Lower lobe of right lung (tissue), 2 donors: ENCODE measurements around the gene TMIE. TPM values are rescaled to one million over a fixed set of nuclear protein-coding genes. Genes with fewer than 3 reads are reported as not detected.
A peak's percentile ranks its signal among the peaks of the same experiment; 100 is the strongest.

ENCODE experiments used
- ATAC-seq, 2 donors: fragments of 200-7000 bp; cut with Tn5 transposase; one replicate each; pipeline ENCODE4 v1.9.1; 2020 to 2022; ENCODE audit warnings: mild to moderate bottlenecking in 2 of 2, moderate library complexity in 2 of 2
- DNase-seq: peaks from one replicate; pipeline ENCODE4 v3.0.0-alpha.2; 2020
- H3K27ac ChIP-seq: fragments of 200-600 bp; one replicate; pipeline ENCODE4 v1.8.0; 2022
- H3K27me3 ChIP-seq: fragments of 200-600 bp; one replicate; pipeline ENCODE4 v1.8.0; 2022; ENCODE audit warnings: low read depth
- H3K36me3 ChIP-seq: fragments of 200-600 bp; one replicate; pipeline ENCODE4 v1.8.0; 2022; ENCODE audit warnings: mild to moderate bottlenecking
- H3K4me1 ChIP-seq: fragments of 200-600 bp; one replicate; pipeline ENCODE4 v1.8.0; 2022
- H3K4me3 ChIP-seq: fragments of 200-600 bp; one replicate; pipeline ENCODE4 v1.8.0; 2022; ENCODE audit warnings: mild to moderate bottlenecking
- H3K9me3 ChIP-seq: fragments of 200-600 bp; one replicate; pipeline ENCODE4 v1.8.0; 2022
- intact Hi-C: fragments of 100-400 bp; cut with DNase I; formaldehyde crosslinking; loops from one replicate; pipeline ENCODE4 v1.11.0; 2022
- total RNA-seq: library from RNA; stranded (reverse); fragmentation: NEBNext Ultra II Directional; extraction: Animal tissue kit (Norgen Biotek cat#: 25700); gene quantifications from one replicate; pipeline ENCODE4 v1.2.1, GENCODE V29; 2021
- TF ChIP-seq, protein P1 (sequence below): fragments of 200-600 bp; IDR thresholded peaks from one replicate; pipeline ENCODE4 v1.8.0; 2022; ENCODE audit warnings: antibody characterized with exemption, mild to moderate bottlenecking
- donor health status: DM: no; HTN: yes; CAD: no; lungs with severe emphysema.

The TMIE gene
- total RNA-seq, 1 donor from 2014 or later, result 1.0 TPM

DNA sequence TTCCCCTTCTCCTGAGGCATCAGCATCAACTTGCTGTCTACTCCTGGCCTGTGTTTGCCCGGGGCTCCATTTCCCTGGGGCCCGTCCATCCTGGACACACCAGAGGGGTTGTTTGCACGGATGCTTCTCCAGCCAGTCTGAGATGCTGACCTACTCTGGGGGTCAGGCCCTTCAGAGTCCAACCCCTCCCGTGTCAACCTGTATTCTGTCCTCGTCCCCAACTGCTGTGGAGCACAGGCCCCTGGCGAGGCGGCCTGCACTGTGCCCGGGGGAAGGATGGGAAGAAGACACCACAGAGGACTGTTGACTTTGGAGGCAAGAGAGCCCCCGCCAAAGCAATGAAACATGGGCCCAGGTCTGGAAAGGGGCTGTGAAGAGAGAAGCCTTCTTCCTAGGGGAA is 33.5 kb upstream of the TMIE start:
- intact Hi-C loops, result no loop called here
- TF ChIP-seq, protein P1, sequence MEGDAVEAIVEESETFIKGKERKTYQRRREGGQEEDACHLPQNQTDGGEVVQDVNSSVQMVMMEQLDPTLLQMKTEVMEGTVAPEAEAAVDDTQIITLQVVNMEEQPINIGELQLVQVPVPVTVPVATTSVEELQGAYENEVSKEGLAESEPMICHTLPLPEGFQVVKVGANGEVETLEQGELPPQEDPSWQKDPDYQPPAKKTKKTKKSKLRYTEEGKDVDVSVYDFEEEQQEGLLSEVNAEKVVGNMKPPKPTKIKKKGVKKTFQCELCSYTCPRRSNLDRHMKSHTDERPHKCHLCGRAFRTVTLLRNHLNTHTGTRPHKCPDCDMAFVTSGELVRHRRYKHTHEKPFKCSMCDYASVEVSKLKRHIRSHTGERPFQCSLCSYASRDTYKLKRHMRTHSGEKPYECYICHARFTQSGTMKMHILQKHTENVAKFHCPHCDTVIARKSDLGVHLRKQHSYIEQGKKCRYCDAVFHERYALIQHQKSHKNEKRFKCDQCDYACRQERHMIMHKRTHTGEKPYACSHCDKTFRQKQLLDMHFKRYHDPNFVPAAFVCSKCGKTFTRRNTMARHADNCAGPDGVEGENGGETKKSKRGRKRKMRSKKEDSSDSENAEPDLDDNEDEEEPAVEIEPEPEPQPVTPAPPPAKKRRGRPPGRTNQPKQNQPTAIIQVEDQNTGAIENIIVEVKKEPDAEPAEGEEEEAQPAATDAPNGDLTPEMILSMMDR, result no peak
- Histone ChIP-seq H3K4me1 (peaks cover 8% of the 10 kb centered on the region), H3K27me3 (no peaks in the 10 kb centered on the region), H3K4me3 (no peak overlapping the region), H3K36me3 (peaks cover 13% of the 10 kb centered on the region), H3K27ac (no peak overlapping the region), H3K9me3 (no peaks in the 10 kb centered on the region)
- no peak for ATAC-seq
- peak; percentile 34 for DNase-seq

DNA sequence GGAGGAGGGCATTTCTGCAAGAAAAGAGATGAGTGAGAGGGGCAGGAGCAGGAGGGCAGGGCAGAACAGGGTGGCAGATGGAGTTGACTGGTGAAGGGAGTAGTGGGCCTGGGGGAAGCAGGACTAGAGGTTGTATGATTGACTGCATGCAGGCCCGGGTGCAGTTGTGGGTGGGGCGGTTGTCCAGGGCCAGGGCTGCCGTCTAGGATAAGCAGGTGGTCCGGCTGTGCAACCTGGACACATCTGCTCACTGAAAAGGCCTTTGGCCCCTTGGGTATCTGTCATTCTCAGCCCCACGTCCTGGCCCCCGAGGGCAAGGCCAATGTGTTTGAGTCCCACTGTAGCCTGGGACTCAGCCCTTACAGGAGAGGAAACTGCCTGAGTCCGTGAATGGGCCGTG is 33.1 kb upstream of the TMIE start:
- ATAC-seq (no peak), DNase-seq (peak; percentile 36)
- Histone ChIP-seq H3K4me3 (no peak overlapping the region), H3K27me3 (no peaks in the 10 kb centered on the region), H3K9me3 (no peaks in the 10 kb centered on the region), H3K36me3 (peaks cover 14% of the 10 kb centered on the region), H3K27ac (no peak overlapping the region), H3K4me1 (peaks cover 4% of the 10 kb centered on the region)
- TF ChIP-seq, protein P1, result no peak
- intact Hi-C loops, result no loop called here

DNA sequence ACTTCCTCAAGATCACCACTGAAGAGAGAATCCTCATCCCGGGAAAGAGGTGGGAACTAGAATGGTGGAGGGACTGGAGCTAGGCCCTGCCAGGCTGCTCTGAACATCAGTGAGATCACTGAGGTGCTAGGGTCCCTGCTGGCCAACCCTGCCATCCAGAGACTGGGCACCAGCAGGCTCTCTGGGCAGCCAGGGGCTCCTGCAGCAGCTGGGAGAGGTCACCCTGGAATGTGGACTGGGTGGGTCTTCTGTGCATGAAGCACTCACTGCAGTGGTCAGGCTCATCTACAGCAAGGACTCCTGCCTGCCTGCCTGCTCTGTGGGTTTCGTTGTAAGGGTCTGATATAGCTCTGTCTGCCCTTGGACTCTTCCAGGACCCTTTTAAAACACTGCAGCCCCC is 32.6 kb upstream of the TMIE start:
- H3K27me3 ChIP-seq, result no peaks in the 10 kb centered on the region
- H3K4me3 ChIP-seq, result no peak overlapping the region
- DNase-seq (peak; percentile 28), ATAC-seq (no peak)
- H3K36me3 ChIP-seq, result peaks cover 19% of the 10 kb centered on the region
- TF ChIP-seq, protein P1, result no peak
- H3K27ac ChIP-seq, result no peak overlapping the region
- H3K4me1 ChIP-seq, result no peaks in the 10 kb centered on the region
- intact Hi-C loops, result no loop called here
- H3K9me3 ChIP-seq, result no peaks in the 10 kb centered on the region

DNA sequence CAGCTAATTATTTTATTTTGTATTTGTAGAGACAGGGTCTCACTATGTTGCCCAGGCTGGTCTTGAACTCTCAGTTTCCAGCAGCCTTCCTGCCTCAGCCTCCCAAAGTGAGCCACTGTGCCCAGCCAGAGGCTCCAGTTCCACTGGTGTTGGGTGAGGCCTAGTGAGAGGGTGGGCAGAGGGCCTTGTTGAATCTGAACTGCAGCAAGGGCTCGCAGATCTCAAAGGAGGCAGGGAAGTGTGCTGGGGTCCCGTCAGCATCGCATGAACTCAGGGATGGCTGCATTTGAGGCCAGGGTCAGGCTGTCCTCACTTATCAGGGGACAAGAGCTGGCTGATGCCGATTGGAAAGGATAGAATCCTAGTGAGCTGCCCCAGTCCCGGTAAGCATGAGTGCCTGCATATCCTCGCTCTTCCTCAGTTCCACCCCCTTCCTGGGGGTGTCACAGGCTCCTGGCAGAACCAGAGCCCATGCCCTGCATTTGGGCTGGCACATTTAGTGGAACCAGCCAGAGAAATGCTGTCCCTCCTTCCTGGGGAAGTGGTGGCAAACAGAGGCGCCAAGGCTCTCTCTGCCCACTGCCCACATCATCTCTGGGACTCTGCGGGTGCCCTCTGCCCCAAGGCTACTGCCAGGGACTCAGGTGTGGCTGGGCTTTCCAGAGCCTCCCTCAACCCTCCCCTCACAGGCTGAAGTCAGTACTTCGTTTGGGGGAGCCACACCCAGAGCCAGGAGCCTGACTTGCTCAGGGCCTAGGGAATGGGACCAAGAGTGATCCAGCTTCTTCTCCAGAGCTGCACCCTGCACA is 31.8 kb upstream of the TMIE start:
- no peak overlapping the region for H3K27ac ChIP-seq
- H3K9me3 ChIP-seq, result no peaks in the 10 kb centered on the region
- no peaks in the 10 kb centered on the region for H3K27me3 ChIP-seq
- TF ChIP-seq, protein P1, result no peak
- no peaks in the 10 kb centered on the region for H3K4me1 ChIP-seq
- peaks cover 27% of the 10 kb centered on the region for H3K36me3 ChIP-seq
- DNase-seq (peak; percentile 20), ATAC-seq (peak in 1 of 2 donors; percentile 5)
- no peak overlapping the region for H3K4me3 ChIP-seq
- intact Hi-C loops, result no loop called here

DNA sequence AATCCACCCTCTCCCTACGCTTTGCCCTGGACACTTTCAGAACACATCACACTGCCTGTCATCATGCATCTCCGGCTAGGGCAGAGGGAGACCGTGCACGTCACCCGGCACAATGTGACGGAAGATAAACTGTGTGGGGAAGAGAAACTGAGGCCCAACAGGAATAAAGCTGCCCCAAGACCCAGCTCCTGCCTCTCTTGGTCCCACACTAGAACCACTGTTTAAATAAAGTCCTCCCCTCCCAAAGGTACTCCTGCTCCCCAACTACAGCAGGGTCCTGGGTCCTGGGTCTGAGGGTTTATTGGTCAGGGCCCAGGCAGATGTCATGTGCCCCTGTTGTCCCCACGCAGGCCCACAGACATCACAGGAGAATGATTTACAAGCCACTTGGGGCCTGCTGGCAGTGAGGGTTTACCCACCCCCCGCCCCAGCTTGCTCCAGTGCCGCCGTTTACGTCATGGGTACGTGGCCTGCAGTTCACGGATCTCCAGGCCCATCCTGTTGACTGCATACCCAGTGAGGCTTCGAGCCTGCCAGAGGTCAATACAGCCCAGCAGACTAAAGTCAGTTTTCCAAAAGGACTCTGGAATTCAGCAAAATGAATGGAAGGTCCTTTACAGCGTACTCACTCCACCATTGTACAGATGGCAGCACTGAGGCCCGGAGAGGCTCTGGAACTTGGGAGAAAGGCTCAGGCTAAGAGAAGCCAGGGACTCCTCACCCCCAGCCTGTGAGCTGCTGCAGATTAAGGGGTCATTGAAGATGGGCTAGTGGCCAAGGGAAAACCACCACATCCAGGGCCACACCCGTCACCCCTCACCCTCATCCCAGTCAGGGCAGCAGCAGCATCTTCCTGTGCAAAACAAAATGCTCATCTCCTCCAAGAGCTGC is 30.9 kb upstream of the TMIE start:
- Histone ChIP-seq H3K36me3 (peaks cover 36% of the 10 kb centered on the region), H3K9me3 (no peaks in the 10 kb centered on the region), H3K4me1 (no peaks in the 10 kb centered on the region), H3K27ac (no peak overlapping the region), H3K4me3 (no peak overlapping the region), H3K27me3 (no peaks in the 10 kb centered on the region)
- intact Hi-C loops, result no loop called here
- DNase-seq, result peak; percentile 9
- TF ChIP-seq, protein P1, result no peak
- ATAC-seq, result no peak
